GM23248 (cell line): ENCODE data around the gene CUEDC2. TPM values are rescaled to one million over a fixed set of nuclear protein-coding genes. Genes with fewer than 3 reads are reported as not detected.
A peak's percentile ranks its signal among the peaks of the same experiment; 100 is the strongest.
"Not testable (repeated sequence)": the region's sequence is repeated elsewhere in the genome, so short reads cannot be mapped to it uniquely, and the experiment has no call there.

ENCODE experiments used
- DNase-seq: peaks from one replicate; pipeline ENCODE4 v3.0.0-alpha.2; 2015
- H2AFZ ChIP-seq: fragments of 200-600 bp; sonication (generic); 2 replicates; pipeline ENCODE4 v1.6.1; 2016; ENCODE audit warnings: antibody characterized with exemption
- H3F3A ChIP-seq: fragments of 200-600 bp; sonication (generic); 2 replicates; pipeline ENCODE4 v1.6.1; 2016; ENCODE audit warnings: mild to moderate bottlenecking, antibody characterized with exemption, mixed run types; ENCODE audit not compliant: insufficient read depth
- H3K27ac ChIP-seq: fragments of 200-600 bp; sonication (generic); 2 replicates; pipeline ENCODE4 v1.5.1; 2016; ENCODE audit warnings: mild to moderate bottlenecking
- H3K27me3 ChIP-seq: fragments of 200-600 bp; sonication (generic); replicated peaks from 2 replicates; pipeline ENCODE4 v1.6.1; 2016; ENCODE audit warnings: mild to moderate bottlenecking; ENCODE audit not compliant: insufficient read depth
- H3K36me3 ChIP-seq: fragments of 200-600 bp; sonication (generic); 2 replicates; pipeline ENCODE4 v1.6.1; 2016; ENCODE audit warnings: low read depth, mild to moderate bottlenecking
- H3K4me1 ChIP-seq: fragments of 200-600 bp; sonication (generic); 2 replicates; pipeline ENCODE4 v1.6.1; 2016; ENCODE audit warnings: mild to moderate bottlenecking; ENCODE audit not compliant: insufficient read depth
- H3K4me2 ChIP-seq: fragments of 200-600 bp; sonication (generic); one replicate; pipeline ENCODE4 v1.6.1; 2016; ENCODE audit warnings: mild to moderate bottlenecking; ENCODE audit not compliant: unreplicated experiment
- H3K4me3 ChIP-seq: fragments of 200-600 bp; sonication (generic); 2 replicates; pipeline ENCODE4 v1.5.1; 2016; ENCODE audit warnings: mild to moderate bottlenecking
- H3K79me2 ChIP-seq: fragments of 200-600 bp; sonication (generic); 2 replicates; pipeline ENCODE4 v1.6.1; 2016; ENCODE audit warnings: mild to moderate bottlenecking; ENCODE audit not compliant: insufficient read depth
- H3K9ac ChIP-seq: fragments of 200-600 bp; sonication (generic); 2 replicates; pipeline ENCODE4 v1.6.1; 2016; ENCODE audit warnings: mild to moderate bottlenecking
- H3K9me2 ChIP-seq: fragments of 200-600 bp; sonication (generic); 2 replicates; pipeline ENCODE4 v1.6.1; 2016; ENCODE audit warnings: mixed run types, mild to moderate bottlenecking, moderate library complexity; ENCODE audit not compliant: insufficient read depth
- H3K9me3 ChIP-seq: fragments of 200-600 bp; sonication (generic); one replicate; pipeline ENCODE4 v1.6.1; 2017; ENCODE audit warnings: low read depth
- H4K20me1 ChIP-seq: fragments of 200-600 bp; sonication (generic); 2 replicates; pipeline ENCODE4 v1.6.0; 2016; ENCODE audit not compliant: insufficient read depth
- EZH2 ChIP-seq: fragments of 200-600 bp; sonication (generic); IDR thresholded peaks from 2 replicates; pipeline ENCODE4 v1.6.1; 2018; ENCODE audit warnings: antibody characterized with exemption, mild to moderate bottlenecking; ENCODE audit not compliant: insufficient read depth, poor library complexity, severe bottlenecking
- EZH2phosphoT487 ChIP-seq: fragments of 200-600 bp; sonication (generic); IDR thresholded peaks from 2 replicates; pipeline ENCODE4 v1.6.1; 2018; ENCODE audit warnings: antibody characterized with exemption, moderate library complexity, mild to moderate bottlenecking, low read depth; ENCODE audit not compliant: insufficient read depth
- WGBS, 2 experiments: methylation state at CpG; one replicate each; pipeline ENCODE4 v1.1.6; 2015 to 2017; ENCODE audit warnings: low lambda C conversion rate in 2 of 2, low coverage in 1 of 2; ENCODE audit errors: missing lambda C conversion rate in 2 of 2; 5-methylcytosine and 5-hydroxymethylcytosine counted together
- in situ Hi-C: fragments of 300-500 bp; cut with MboI; formaldehyde crosslinking; loops from 2 replicates; pipeline ENCODE4 v1.15.0; 2020
- polyA plus RNA-seq: library from polyadenylated mRNA; unstranded; fragments of >200 nt; fragmentation: Nextera tagmentation; extraction: Ambion mirVana; gene quantifications from 2 replicates; pipeline ENCODE4 v1.2.1, GENCODE V29; 2016
- total RNA-seq: library from RNA; depleted of rRNA; stranded (reverse); fragments of >200 nt; shearing (Covaris generic); gene quantifications from 2 replicates; pipeline ENCODE4 v1.2.3, GENCODE V29; 2014

Gene CUEDC2
- total and polyA plus RNA-seq, 2 experiments from 2014 or later: 54.1 to 87.6 TPM

- H3K4me1 ChIP-seq: peaks cover 28% of the 10 kb centered on the region
- peak overlapping the region; percentile 66 for H3K27ac ChIP-seq
- H3K27me3 ChIP-seq: no peaks in the 10 kb centered on the region
- DNase-seq: peak; percentile 89
- H3K36me3 ChIP-seq: no peaks in the 10 kb centered on the region
- no peak overlapping the region for H3K4me2 ChIP-seq
- in situ Hi-C loops: no loop called here
- peak overlapping the region; percentile 36; the same call in 1 of the 2 replicates for H3K9ac ChIP-seq
- H2AFZ ChIP-seq: peak overlapping the region; percentile 75
- H3F3A ChIP-seq: peaks cover 27% of the 10 kb centered on the region
- no peaks in the 10 kb centered on the region for H3K79me2 ChIP-seq
- no peak overlapping the region for H3K4me3 ChIP-seq
- no peaks in the 10 kb centered on the region for H3K9me3 ChIP-seq
- H4K20me1 ChIP-seq: no peaks in the 10 kb centered on the region
- H3K9me2 ChIP-seq: no peaks in the 10 kb centered on the region
- no peak for TF ChIP-seq EZH2phosphoT487
- 44 to 52% methylated on average over 7 of the region's 7 CpGs for WGBS, 2 experiments
Measured at GRCh38 chr10:102455893-102456471, 23.6 kb upstream of the CUEDC2 start.

- H3K27me3 ChIP-seq, in situ Hi-C loops, H3K4me3 ChIP-seq, H3K9me2 ChIP-seq, H3K9me3 ChIP-seq, H3K79me2 ChIP-seq, H2AFZ ChIP-seq, DNase-seq, H4K20me1 ChIP-seq, H3K4me2 ChIP-seq, H3K36me3 ChIP-seq: not testable (repeated sequence)
- Histone ChIP-seq H3K9ac (0 out of 2 replicates have a peak overlapping the region, but pooled peaks have one; percentile 43), H3K27ac (peak overlapping the region; percentile 66), H3F3A (peaks cover 27% of the 10 kb centered on the region), H3K4me1 (peaks cover 28% of the 10 kb centered on the region)
- 80 to 83% methylated on average over 13 of the region's 13 CpGs for WGBS, 2 experiments
Measured at GRCh38 chr10:102454662-102455487, 22.5 kb upstream of the CUEDC2 start.

DNA sequence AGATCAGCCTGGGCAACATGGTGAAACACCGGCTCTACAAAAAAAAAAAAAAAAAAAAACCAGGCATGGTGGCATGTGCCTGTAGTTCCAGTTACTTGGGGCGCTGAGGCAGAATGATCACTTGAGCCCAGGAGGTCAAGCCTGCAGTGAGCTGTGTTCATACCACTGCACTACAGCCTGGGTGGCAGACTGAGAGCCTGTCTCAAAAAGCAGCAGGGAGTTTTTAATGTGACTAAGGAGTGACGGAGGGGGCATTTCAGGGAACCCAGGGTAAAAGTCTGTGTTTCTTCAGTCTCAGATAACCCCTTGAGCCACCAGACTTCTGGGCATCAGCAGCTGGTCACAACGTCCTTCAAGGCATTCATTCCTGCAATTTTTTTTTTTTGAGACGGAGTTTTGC is 21.1 kb upstream of the CUEDC2 start:
- no peaks in the 10 kb centered on the region for H3K9me3 ChIP-seq
- in situ Hi-C loops: no loop called here
- no peaks in the 10 kb centered on the region for H4K20me1 ChIP-seq
- H3K4me2 ChIP-seq: no peak overlapping the region
- no peak for TF ChIP-seq EZH2phosphoT487
- H3K79me2 ChIP-seq: no peaks in the 10 kb centered on the region
- H3K27me3 ChIP-seq: no peaks in the 10 kb centered on the region
- no peak overlapping the region for H3K4me3 ChIP-seq
- peaks cover 27% of the 10 kb centered on the region for H3F3A ChIP-seq
- no peaks in the 10 kb centered on the region for H3K9me2 ChIP-seq
- H3K36me3 ChIP-seq: no peaks in the 10 kb centered on the region
- H3K9ac ChIP-seq: no peak overlapping the region
- 62 to 69% methylated on average over 5 of the region's 5 CpGs for WGBS, 2 experiments
- peak overlapping the region; percentile 60 for H3K27ac ChIP-seq
- no peak overlapping the region for H2AFZ ChIP-seq
- peaks cover 28% of the 10 kb centered on the region for H3K4me1 ChIP-seq
- no peak for DNase-seq

- Histone ChIP-seq H4K20me1 (no peaks in the 10 kb centered on the region), H3K9ac (no peak overlapping the region), H3K27ac (peak overlapping the region; percentile 60), H3K79me2 (no peaks in the 10 kb centered on the region), H3F3A (peaks cover 27% of the 10 kb centered on the region), H3K4me3 (no peak overlapping the region), H3K36me3 (no peaks in the 10 kb centered on the region), H3K9me3 (no peaks in the 10 kb centered on the region), H3K9me2 (no peaks in the 10 kb centered on the region), H3K4me2 (no peak overlapping the region), H3K27me3 (no peaks in the 10 kb centered on the region), H3K4me1 (peaks cover 28% of the 10 kb centered on the region), H2AFZ (no peak overlapping the region)
- peak; percentile 88 for DNase-seq
- in situ Hi-C loops: no loop called here
- 22 to 28% methylated on average over 3 of the region's 3 CpGs for WGBS, 2 experiments
- no peak for TF ChIP-seq EZH2
- no peak for TF ChIP-seq EZH2phosphoT487
Measured at GRCh38 chr10:102452672-102453340, 20.4 kb upstream of the CUEDC2 start.
